SK-N-SH treated with all-trans-retinoic acid at 6 μM for 48 hours (cell line): ENCODE results near the gene SF1.

Experiments
- ARNTL ChIP-seq: fragments of 450-650 bp; formaldehyde crosslinking; IDR thresholded peaks from 2 replicates; pipeline ENCODE4 v1.5.0; 2020; ENCODE audit warnings: low read depth, mild to moderate bottlenecking, moderate library complexity, borderline replicate concordance
- CSRNP3 ChIP-seq: fragments of 250-450 bp; sonication (Bioruptor Pico); IDR thresholded peaks from 2 replicates; pipeline ENCODE4 v1.5.1; 2021; ENCODE audit warnings: mild to moderate bottlenecking, moderate library complexity
- ESRRG ChIP-seq: fragments of 250-450 bp; sonication (Bioruptor Pico); IDR thresholded peaks from 2 replicates; pipeline ENCODE4 v1.6.1; 2021; ENCODE audit warnings: mild to moderate bottlenecking
- GLIS3 ChIP-seq: fragments of 250-450 bp; sonication (Bioruptor Pico); IDR thresholded peaks from 2 replicates; pipeline ENCODE4 v1.5.0; 2020; ENCODE audit warnings: mild to moderate bottlenecking, moderate library complexity
- OSR1 ChIP-seq: fragments of 250-450 bp; sonication (Bioruptor Pico); IDR thresholded peaks from 2 replicates; pipeline ENCODE4 v1.8.0; 2022; ENCODE audit warnings: moderate library complexity, mild to moderate bottlenecking, inconsistent platforms
- RARB ChIP-seq: fragments of 250-450 bp; sonication (Bioruptor Pico); IDR thresholded peaks from 2 replicates; pipeline ENCODE4 v1.8.0; 2021; ENCODE audit warnings: mild to moderate bottlenecking, moderate library complexity
- SNAI2 ChIP-seq: fragments of 250-450 bp; sonication (Bioruptor Pico); IDR thresholded peaks from 2 replicates; pipeline ENCODE4 v1.5.0; 2020; ENCODE audit warnings: mild to moderate bottlenecking, moderate library complexity
- TCF4 ChIP-seq: fragments of 250-450 bp; sonication (Bioruptor Pico); IDR thresholded peaks from 2 replicates; pipeline ENCODE4 v1.8.0; 2021; ENCODE audit warnings: mild to moderate bottlenecking, moderate library complexity, borderline replicate concordance
- ZFP3 ChIP-seq: fragments of 250-450 bp; sonication (Bioruptor Pico); IDR thresholded peaks from 2 replicates; pipeline ENCODE4 v1.5.0; 2020; ENCODE audit warnings: mild to moderate bottlenecking, moderate library complexity
- ZFP30 ChIP-seq: fragments of 450-650 bp; formaldehyde crosslinking; IDR thresholded peaks from 2 replicates; pipeline ENCODE4 v1.5.0; 2022; ENCODE audit warnings: mild to moderate bottlenecking, moderate library complexity
- ZNF565 ChIP-seq: fragments of 450-650 bp; formaldehyde crosslinking; conservative IDR thresholded peaks from 2 replicates; pipeline ENCODE4 v1.5.0; 2020; ENCODE audit warnings: low read depth, mild to moderate bottlenecking, moderate library complexity
- ZNF8 ChIP-seq: fragments of 450-650 bp; formaldehyde crosslinking; IDR thresholded peaks from 2 replicates; pipeline ENCODE4 v1.5.0; 2020; ENCODE audit warnings: mild to moderate bottlenecking, moderate library complexity
- TF ChIP-seq, protein P1 (sequence below): fragments of 250-450 bp; sonication (Bioruptor Pico); IDR thresholded peaks from 2 replicates; pipeline ENCODE4 v1.8.0; 2020; ENCODE audit warnings: mild to moderate bottlenecking, moderate library complexity, borderline replicate concordance

DNA sequence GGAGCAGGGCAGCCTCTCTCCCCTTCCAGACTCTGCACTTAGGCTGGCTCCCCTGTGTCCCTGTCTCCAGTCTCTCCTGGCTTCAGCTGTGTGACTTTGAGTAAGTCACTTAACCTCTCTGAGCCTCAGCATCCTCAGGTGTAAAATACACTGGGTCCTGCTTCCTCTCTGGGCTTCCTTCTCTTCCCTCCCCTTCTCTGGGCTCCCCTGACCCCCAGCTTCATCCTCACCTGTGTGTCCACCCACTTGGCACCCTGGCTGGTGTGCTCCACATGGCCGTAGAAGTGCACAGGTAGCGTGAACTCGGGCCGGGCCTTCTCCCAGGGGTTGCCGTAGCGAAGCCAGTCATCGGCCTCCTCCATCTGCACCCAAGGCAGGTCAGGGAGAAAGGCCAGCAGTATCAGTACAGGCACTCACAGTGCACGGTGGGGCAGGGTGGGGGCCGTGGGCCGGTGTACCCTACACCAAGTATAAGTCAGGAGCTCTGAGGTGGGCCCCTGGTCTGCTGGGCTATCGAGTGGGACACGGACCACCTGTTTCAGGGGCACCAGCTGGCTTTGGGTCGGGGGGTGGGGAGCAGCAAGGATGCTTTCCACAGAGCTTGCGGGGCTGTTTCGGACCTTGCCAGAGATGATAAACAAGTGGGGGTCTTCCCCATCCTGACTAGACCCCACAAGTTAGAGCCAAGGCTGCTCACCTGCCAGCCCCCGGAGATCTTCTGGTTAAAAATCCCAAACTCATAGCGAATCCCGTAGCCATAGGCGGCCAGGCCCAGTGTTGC is 20.6 kb downstream of the SF1 start:
- TF ChIP-seq RARB (CRISPR knock-in tag) (no peak), ESRRG (CRISPR knock-in tag) (no peak), ZFP3 (CRISPR knock-in tag) (no peak), ZNF8 (CRISPR knock-in tag) (no peak), TCF4 (no peak), SNAI2 (CRISPR knock-in tag) (no peak), ZNF565 (no peak), ARNTL (CRISPR knock-in tag) (no peak), ZFP30 (CRISPR knock-in tag) (no peak), GLIS3 (CRISPR knock-in tag) (no peak), CSRNP3 (CRISPR knock-in tag) (no peak), OSR1 (CRISPR knock-in tag) (no peak)
- TF ChIP-seq, protein P1, sequence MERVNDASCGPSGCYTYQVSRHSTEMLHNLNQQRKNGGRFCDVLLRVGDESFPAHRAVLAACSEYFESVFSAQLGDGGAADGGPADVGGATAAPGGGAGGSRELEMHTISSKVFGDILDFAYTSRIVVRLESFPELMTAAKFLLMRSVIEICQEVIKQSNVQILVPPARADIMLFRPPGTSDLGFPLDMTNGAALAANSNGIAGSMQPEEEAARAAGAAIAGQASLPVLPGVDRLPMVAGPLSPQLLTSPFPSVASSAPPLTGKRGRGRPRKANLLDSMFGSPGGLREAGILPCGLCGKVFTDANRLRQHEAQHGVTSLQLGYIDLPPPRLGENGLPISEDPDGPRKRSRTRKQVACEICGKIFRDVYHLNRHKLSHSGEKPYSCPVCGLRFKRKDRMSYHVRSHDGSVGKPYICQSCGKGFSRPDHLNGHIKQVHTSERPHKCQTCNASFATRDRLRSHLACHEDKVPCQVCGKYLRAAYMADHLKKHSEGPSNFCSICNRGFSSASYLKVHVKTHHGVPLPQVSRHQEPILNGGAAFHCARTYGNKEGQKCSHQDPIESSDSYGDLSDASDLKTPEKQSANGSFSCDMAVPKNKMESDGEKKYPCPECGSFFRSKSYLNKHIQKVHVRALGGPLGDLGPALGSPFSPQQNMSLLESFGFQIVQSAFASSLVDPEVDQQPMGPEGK (CRISPR knock-in tag) = no peak
